Heart right ventricle (tissue), 16 donors: ENCODE data around the gene SDHAF4. TPM values are rescaled to one million over a fixed set of nuclear protein-coding genes. Genes with fewer than 3 reads are reported as not detected.
"Not testable (repeated sequence)": the region's sequence is repeated elsewhere in the genome, so short reads cannot be mapped to it uniquely, and the experiment has no call there.

Experiments used
- ATAC-seq, 8 donors: fragments of 200-7000 bp; cut with Tn5 transposase; one replicate each; pipeline ENCODE4 v1.9.1; 2020; ENCODE audit warnings: mild to moderate bottlenecking in 8 of 8, moderate library complexity in 8 of 8, moderate number of reproducible peaks in 1 of 8
- DNase-seq, 2 donors: peaks; one replicate each; pipeline ENCODE4 v3.0.0-alpha.2; 2020
- H3K27ac ChIP-seq, 10 donors: fragments of 200-600 bp; sonication (generic) in 2 of 10; one replicate each; pipeline versions ENCODE4 v1.5.0 to v1.8.0; 2020 to 2022; ENCODE audit warnings: mild to moderate bottlenecking in 3 of 10
- H3K27me3 ChIP-seq, 7 donors: fragments of 200-600 bp; one replicate each; pipeline ENCODE4 v1.8.0; 2021 to 2022; ENCODE audit warnings: mild to moderate bottlenecking in 2 of 7
- H3K36me3 ChIP-seq, 9 donors: fragments of 200-600 bp; sonication (generic) in 1 of 9; one replicate each; pipeline versions ENCODE4 v1.5.0 to v1.8.0; 2020 to 2022; ENCODE audit warnings: mild to moderate bottlenecking in 2 of 9
- H3K4me1 ChIP-seq, 9 donors: fragments of 200-600 bp; sonication (generic) in 1 of 9; one replicate each; pipeline versions ENCODE4 v1.5.0 to v1.8.0; 2020 to 2022; ENCODE audit warnings: mild to moderate bottlenecking in 4 of 9
- H3K4me3 ChIP-seq, 10 donors: fragments of 200-600 bp; sonication (generic) in 2 of 10; one replicate each; pipeline versions ENCODE4 v1.5.0 to v1.8.0; 2020 to 2022; ENCODE audit warnings: mild to moderate bottlenecking in 7 of 10, moderate library complexity in 2 of 10
- H3K9me3 ChIP-seq, 11 donors: fragments of 200-600 bp in 10 of 11; sonication (generic) in 2 of 11; one replicate each; pipeline versions ENCODE4 v1.5.0 to v1.8.0; 2013 to 2022; ENCODE audit warnings: mild to moderate bottlenecking in 2 of 11, control low read depth in 1 of 11, moderate library complexity in 1 of 11
- WGBS, 2 donors: extraction: QIAGEN DNeasy Blood & Tissue Kit; methylation state at CpG; one replicate each; pipeline ENCODE4 v1.1.7; 2013; ENCODE audit warnings: inconsistent platforms in 1 of 2; 5-methylcytosine and 5-hydroxymethylcytosine counted together
- intact Hi-C, 10 donors: fragments of 100-400 bp; cut with DNase I; formaldehyde crosslinking; loops; one replicate each; pipeline versions ENCODE4 v1.11.1 to v1.14.2; 2022
- polyA plus RNA-seq, 2 donors: library from polyadenylated mRNA; stranded (reverse); fragments of 200-250 nt; gene quantifications; one replicate each; pipeline ENCODE4 v1.2.3, GENCODE V29; 2013
- total RNA-seq, 10 donors: library from RNA; stranded (reverse); fragmentation: NEBNext Ultra II Directional in 3 of 10; extraction: Animal tissue kit (Norgen Biotek cat#: 25700) in 3 of 10; gene quantifications; one replicate each; pipeline versions ENCODE4 v1.2.1 to v1.2.4, GENCODE V29; 2021 to 2023
- TF ChIP-seq, protein P1 (sequence below), 9 donors: fragments of 200-600 bp; sonication (generic) in 2 of 9; IDR thresholded peaks; one replicate each; pipeline versions ENCODE4 v1.5.0 to v1.8.0; 2021 to 2022; ENCODE audit warnings: antibody characterized with exemption in 9 of 9, mild to moderate bottlenecking in 5 of 9, moderate library complexity in 1 of 9
- donor health status: Arrhythmogenic right ventricular cardiomyopathy.
- donor health status: ischemic (EF 13 %, LVEDD 7.1; RV severe dilation, severe dysfunction).
- donor health status: healthy with polysubstance abuse.
- donor health status: DM: no; HTN: yes; CAD: no.
- donor health status: DM: no; HTN: no; CAD: no.
- donor health status: ischemic (EF 25% LVEDD 6.9; RV normal size, moderate dysfunction).
- donor health status: ischemic (EF 25% LVEDD 5.7; RV mildly dilated, moderate dysfunction).
- donor health status: healthy.
- donor health status: DM: yes; HTN: yes; CAD: no.
- donor health status: Ischemic cardiomyopathy.
- donor health status: ischemic (EF 35%, LVEDD 5.7; RV mildly dilated, moderate dysfunction).
- donor health status: nonischemic (EF 11% LVEDD 7.7; RV severe dilation, severe dysfunction).
- donor health status: DM: yes; HTN: yes; CAD: no.
- donor health status: PGD.
- donor health status: ischemic (EF 29% LVEDD 5.4; RV normal size, mild dysfunction).
- donor health status: nonischemic (EF 23%, LVEDD 6.1; RV moderate dilation, normal function).

Gene SDHAF4
- total and polyA plus RNA-seq, 12 donors = 6.2 to 26.8 (median 17.7) TPM

DNA sequence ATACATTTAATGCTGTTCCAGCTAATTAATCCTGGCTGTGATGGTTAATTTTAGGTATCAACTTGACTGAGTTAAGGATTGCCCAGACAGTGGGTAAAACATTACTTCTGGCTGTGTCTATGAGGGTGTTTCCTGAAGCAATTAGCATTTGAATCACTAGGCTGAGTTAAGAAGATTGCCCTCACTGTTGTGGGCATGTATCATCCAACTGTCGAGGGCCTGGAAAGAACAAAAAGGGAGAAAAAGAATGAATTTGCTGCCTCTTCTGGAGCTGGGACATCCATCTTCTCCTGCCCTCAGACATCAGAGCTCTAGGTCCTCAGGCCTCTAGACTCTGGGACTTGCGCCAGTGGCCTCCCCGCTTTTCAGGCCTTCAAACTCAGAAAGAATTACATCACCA, 34.3 kb downstream of the SDHAF4 start:
- Histone ChIP-seq H3K4me3 (no peak overlapping the region), H3K9me3 (peaks cover 0 to 6% (median 0%) of the 10 kb centered on the region in 11 donors), H3K27ac (no peak overlapping the region), H3K27me3 (no peaks in the 10 kb centered on the region), H3K36me3 (no peaks in the 10 kb centered on the region), H3K4me1 (no peaks in the 10 kb centered on the region)
- intact Hi-C loops = no loop called here
- DNase-seq (no peak), ATAC-seq (no peak)
- 59 to 66% methylated on average over 3 of the region's 3 CpGs for WGBS, 2 donors
- TF ChIP-seq, protein P1, sequence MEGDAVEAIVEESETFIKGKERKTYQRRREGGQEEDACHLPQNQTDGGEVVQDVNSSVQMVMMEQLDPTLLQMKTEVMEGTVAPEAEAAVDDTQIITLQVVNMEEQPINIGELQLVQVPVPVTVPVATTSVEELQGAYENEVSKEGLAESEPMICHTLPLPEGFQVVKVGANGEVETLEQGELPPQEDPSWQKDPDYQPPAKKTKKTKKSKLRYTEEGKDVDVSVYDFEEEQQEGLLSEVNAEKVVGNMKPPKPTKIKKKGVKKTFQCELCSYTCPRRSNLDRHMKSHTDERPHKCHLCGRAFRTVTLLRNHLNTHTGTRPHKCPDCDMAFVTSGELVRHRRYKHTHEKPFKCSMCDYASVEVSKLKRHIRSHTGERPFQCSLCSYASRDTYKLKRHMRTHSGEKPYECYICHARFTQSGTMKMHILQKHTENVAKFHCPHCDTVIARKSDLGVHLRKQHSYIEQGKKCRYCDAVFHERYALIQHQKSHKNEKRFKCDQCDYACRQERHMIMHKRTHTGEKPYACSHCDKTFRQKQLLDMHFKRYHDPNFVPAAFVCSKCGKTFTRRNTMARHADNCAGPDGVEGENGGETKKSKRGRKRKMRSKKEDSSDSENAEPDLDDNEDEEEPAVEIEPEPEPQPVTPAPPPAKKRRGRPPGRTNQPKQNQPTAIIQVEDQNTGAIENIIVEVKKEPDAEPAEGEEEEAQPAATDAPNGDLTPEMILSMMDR (IDR thresholded peaks at IDR 0.05) = no peak

DNA sequence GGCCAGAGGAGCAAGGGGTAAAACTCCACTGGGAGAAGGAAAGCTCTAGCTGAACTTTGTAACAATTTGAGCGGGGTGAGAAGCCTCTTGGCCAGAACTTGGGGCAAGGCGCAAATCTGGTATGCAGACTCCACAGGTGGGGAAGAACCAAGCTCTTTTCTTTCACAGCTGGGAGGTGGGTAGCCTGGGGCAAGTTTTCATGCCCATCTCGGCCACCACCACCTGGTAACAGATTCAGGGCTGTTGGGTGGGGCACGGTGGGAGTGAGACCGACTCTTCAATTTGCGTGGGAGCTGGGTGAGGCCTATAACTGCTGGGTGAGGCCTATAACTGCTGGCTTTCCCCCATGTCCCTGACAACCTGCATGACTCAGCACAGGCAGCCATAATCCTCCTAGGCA, 37.5 kb downstream of the SDHAF4 start:
- intact Hi-C loops = no loop called here
- DNase-seq (no peak), ATAC-seq (no peak)
- no peaks in the 10 kb centered on the region for H3K36me3 ChIP-seq
- no peaks in the 10 kb centered on the region for H3K4me1 ChIP-seq
- 91 to 98% methylated on average over 6 of the region's 6 CpGs for WGBS, 2 donors
- TF ChIP-seq, protein P1 (IDR thresholded peaks at IDR 0.05) = no peak
- no peak overlapping the region for H3K27ac ChIP-seq
- no peaks in the 10 kb centered on the region for H3K27me3 ChIP-seq
- peaks cover 0 to 9% (median 0%) of the 10 kb centered on the region in 11 donors for H3K9me3 ChIP-seq
- no peak overlapping the region for H3K4me3 ChIP-seq

DNA sequence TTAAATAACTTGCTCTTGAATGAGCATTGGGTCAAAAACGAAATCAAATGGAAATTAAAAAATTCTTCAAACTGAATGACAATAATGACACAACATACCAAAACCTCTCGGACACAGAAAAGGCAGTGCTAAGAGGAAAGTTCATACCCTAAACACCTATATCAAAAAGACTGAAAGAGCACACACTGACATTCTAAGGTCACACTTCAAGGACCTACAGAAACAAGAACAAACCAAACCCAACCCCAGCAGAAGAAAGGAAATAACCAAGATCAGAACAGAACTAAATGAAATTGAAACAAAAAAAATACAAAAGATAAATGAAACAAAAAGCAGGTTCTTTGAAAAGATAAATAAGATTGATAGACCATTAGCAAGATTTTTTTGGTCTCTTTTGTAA, 40.6 kb downstream of the SDHAF4 start:
- H3K36me3 ChIP-seq, H3K4me3 ChIP-seq, DNase-seq, H3K4me1 ChIP-seq, ATAC-seq, intact Hi-C loops, H3K9me3 ChIP-seq, H3K27me3 ChIP-seq, H3K27ac ChIP-seq: not testable (repeated sequence)
- 78 to 81% methylated on average over 2 of the region's 2 CpGs for WGBS, 2 donors

DNA sequence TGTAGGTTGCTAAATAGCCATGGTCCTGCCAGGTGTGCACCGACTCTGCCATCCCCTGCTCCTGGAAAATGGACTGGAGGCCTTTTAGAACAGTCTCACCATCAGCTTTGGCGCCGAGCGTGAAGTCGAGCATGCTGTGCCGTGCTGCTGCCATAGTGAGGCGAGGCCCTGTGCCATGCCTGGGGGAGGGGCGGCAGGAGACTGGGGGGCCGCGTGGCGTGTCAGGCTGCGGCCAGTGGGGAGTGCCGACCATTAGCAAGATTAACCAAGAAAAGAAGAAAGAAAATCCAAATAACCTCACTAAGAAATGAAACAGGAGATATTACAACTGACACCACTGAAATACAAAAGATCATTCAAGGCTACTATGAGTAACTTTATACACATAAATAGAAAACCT, 42.5 kb downstream of the SDHAF4 start:
- 88% methylated on average over 13 of the region's 13 CpGs for WGBS, 2 donors
- H3K36me3 ChIP-seq, H3K9me3 ChIP-seq, intact Hi-C loops, H3K4me3 ChIP-seq, ATAC-seq, DNase-seq, H3K27me3 ChIP-seq, H3K4me1 ChIP-seq, H3K27ac ChIP-seq: not testable (repeated sequence)

DNA sequence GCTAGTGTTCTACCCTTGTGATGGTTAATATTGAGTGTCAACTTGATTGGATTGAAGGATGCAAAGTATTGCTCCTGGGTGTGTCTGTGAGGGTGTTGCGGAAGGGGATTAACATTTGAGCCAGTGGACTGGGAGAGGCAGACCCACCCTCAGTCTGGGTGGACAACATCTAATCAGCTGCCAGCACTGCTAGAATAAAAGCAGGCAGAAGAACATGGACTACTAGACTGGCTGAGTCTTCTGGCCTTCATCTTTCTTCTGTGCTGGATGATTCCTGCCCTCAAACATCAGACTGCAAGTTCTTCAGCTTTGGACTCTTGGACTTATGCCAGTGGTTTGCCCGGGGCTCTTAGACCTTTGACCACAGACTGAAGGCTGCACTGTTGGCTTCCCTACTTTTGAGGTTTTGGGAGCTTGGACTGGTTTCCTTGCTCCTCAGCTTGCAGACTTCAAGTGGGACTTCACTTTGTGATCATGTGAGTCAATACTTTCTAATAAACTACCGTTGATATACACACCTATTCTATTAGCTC, 50.1 kb downstream of the SDHAF4 start:
- WGBS, 2 donors = 77 to 85% methylated on average over 3 of the region's 3 CpGs
- intact Hi-C loops = no loop called here
- Histone ChIP-seq H3K4me3 (no peak overlapping the region), H3K4me1 (no peaks in the 10 kb centered on the region), H3K36me3 (no peaks in the 10 kb centered on the region), H3K27ac (no peak overlapping the region), H3K27me3 (no peaks in the 10 kb centered on the region), H3K9me3 (no peaks in the 10 kb centered on the region)
- ATAC-seq (no peak), DNase-seq (no peak)
- TF ChIP-seq, protein P1 (IDR thresholded peaks at IDR 0.05) = no peak
